Right lung (tissue), 5 donors: Measurements from ENCODE around the gene TRIM44. TPM values are rescaled to one million over a fixed set of nuclear protein-coding genes. Genes with fewer than 3 reads are reported as not detected.
"Not testable (repeated sequence)": the region's sequence is repeated elsewhere in the genome, so short reads cannot be mapped to it uniquely, and the experiment has no call there.

Source experiments
- DNase-seq, 2 donors: peaks; one replicate each; pipeline ENCODE4 v3.0.0-alpha.2; 2013
- polyA plus RNA-seq, 5 donors: library from polyadenylated mRNA; unstranded; fragments of 120-200 nt; gene quantifications; one replicate each; pipeline versions ENCODE4 v1.2.1 to v1.2.3, GENCODE V29; 2013; ENCODE audit warnings: inconsistent platforms in 1 of 5, low replicate concordance in 1 of 5; ENCODE audit not compliant: insufficient read length in 5 of 5, insufficient read depth in 1 of 5

The TRIM44 gene
- polyA plus RNA-seq, 5 donors, result 38.8 to 70.3 (median 67.9) TPM

DNA sequence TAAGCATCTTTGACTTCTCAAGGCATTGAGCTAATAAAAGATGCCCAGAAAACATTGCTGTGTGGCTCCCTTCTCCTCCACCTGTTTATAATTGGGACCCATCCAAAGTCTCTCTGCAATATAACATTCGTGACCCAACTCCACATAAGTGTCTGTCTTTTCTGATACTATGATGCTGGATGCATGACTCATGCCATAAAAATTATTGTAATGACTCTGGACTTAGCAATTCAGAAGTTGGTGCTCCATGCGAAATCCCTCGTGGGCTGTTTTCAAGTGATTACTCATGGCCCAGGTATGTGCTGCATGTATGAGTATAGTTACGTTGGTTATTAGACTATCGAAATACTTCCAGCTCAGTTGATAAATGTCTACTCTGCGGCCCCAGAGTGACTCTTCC lies 32.7 kb upstream of the TRIM44 start:
- no peak for DNase-seq

GRCh38 chr11:35631891-35632290 lies 30.7 kb upstream of the TRIM44 start:
- no peak for DNase-seq

DNA sequence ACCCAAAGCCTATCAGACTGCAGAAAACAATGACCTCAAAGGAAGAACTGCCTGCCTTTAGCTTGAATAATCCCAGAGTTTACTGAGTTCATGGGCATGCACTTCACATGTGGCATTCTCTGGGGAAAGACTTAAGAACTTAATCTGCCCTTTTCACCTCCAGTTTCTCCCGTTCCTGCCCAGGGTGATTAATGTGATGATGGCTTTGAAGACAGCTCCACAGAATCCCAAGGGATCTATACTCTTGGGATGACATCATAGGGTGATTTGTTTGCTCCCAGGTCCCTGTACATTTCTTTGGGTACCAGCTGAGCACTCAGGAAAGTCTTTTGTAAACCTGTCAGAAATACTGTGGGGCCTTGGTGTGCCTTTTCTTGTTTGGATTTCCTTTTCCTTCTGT lies 30.3 kb upstream of the TRIM44 start:
- no peak for DNase-seq

DNA sequence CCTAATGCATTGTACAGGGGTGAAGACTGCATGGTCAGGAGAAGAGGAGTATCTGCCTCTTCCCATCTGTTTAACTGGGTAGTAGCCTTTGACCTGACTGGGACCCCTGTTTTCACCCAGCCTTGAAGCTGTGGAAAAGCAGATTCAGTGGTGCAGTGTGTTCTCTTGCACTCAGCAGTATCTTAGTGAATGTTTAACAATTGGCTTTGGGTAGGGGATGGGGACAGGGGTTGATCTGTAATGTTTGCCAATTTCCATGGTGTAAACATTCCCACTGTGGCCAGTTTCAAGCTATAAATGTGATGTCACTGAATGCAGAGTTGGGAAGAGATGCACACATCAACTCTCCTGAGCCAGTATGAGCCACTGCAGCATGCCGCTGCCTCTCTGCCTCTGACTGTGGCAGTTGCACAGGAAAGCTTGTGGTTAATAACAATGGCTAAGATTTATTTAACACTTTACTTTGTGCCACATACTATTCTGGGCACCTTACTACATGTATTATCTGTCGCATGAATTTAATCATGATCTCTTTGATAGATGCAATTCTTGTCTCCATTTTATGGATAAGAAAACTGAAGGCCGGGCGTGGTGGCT lies 28.6 kb upstream of the TRIM44 start:
- no peak for DNase-seq

GRCh38 chr11:35635933-35636332 lies 26.6 kb upstream of the TRIM44 start:
- DNase-seq, result no peak

- no peak for DNase-seq
These were observed 22.9 kb upstream of the TRIM44 start for GRCh38 chr11:35639591-35640179.

GRCh38 chr11:35641171-35641897 lies 21.2 kb upstream of the TRIM44 start:
- DNase-seq, result no peak

DNA sequence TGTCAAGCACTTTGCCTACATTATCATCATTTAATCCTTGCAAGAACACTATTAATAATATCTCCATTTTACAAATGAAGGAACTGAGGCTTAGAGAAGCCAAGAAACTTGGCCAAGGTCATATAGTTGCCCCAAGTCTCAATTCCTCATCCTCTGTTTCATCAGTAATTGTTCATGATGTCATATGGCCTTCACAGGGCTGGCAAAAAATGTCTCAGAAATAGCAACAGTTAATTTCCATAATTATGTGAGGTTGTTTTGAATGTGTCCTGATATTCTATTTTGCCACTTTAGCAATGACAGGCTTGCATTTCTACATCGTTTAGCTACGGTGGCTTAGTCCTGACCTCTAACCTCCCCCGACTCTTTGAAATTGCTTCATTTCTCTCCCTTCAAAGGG lies 20.6 kb upstream of the TRIM44 start:
- no peak for DNase-seq

DNA sequence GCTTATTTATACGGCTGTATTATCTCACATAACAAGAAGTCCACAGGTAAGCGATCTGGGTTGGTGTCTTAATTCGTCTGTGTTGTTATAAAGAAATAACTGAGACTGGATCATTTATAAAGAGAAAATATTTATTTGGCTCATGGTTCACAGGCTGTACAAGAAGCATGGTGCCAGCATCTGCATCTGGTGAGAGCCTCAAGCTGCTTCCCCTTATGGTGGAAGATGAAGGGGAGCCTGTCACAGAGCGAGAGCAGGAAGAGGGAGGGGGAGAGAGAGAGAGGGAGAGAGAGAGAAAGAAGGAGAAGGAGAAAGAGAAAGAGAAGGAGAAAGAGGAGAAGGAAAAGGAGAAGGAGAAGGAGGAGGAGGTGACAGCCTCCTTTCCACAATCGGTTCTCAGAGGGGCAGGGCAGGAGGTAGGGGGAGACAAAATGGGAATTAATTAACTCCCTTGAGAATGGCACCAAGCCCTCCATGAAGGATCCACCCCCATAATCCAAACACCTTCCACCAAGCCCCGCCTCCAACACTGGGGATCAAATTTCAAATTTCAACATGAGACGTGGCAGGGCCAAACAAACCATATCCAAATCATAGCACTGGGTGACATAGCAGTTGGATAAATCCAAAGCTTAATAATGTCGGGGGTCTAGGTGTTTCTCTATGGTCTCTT lies 15.0 kb upstream of the TRIM44 start:
- DNase-seq, result no peak

GRCh38 chr11:35650006-35650405 lies 12.6 kb upstream of the TRIM44 start:
- DNase-seq, result no peak

DNA sequence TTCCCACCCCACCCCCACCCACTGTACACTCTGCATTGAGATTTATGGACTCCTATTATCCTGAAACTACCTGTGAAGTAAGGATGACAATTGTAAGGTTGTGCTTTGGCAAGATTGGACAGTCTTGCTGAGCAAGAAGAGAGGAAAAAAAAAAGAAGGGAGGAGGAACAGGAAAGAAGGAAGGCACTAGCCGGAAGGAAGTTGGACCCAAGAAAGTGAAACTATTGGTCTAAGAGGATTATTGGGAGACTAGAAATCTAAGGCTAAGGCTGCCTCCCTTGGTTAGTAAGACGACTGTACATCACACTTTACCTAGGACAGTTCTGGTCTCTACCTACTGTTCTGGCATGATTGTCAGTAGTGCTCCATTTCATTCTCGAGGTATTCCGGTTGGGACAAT lies 12.1 kb upstream of the TRIM44 start:
- no peak for DNase-seq

GRCh38 chr11:35651263-35651662 lies 11.3 kb upstream of the TRIM44 start:
- no peak for DNase-seq

DNA sequence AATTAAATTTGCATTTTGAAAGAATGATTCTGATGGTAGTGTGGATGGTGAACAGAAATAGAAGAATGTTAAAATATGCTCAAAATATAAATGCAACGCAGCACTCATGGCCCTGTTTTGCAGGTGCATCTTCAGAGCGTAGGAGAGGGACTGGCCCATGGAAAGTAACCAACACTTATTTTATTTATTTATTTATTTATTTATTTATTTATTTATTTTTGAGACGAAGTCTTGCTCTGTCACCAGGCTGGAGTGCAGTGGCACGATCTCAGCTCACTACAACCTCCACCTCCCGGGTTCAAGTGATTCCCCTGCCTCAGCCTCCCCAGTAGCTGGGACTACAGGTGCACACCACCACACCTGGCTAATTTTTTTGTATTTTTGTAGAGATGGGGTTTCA lies 9.8 kb upstream of the TRIM44 start:
- not testable (repeated sequence) for DNase-seq

GRCh38 chr11:35654711-35655110 lies 7.9 kb upstream of the TRIM44 start:
- DNase-seq, result no peak

DNA sequence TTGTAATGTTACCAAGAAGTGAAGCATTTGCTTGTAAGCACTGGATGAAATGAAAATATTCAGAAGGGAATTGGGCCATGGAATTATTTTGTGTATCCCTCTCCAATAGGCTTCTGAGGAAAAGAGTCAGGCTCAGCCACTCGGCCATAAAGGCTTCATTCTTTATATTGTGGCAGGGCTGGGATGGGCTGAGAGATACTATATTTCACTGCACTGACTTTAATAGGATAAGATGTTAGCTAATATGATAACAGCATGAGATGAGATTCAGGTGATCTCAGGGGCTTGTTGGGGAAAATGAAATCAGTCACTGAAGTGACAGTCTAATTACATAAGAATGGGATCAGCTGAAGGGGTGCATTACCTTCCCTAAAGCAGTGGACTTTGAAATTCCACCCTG lies 7.3 kb upstream of the TRIM44 start:
- no peak for DNase-seq

DNA sequence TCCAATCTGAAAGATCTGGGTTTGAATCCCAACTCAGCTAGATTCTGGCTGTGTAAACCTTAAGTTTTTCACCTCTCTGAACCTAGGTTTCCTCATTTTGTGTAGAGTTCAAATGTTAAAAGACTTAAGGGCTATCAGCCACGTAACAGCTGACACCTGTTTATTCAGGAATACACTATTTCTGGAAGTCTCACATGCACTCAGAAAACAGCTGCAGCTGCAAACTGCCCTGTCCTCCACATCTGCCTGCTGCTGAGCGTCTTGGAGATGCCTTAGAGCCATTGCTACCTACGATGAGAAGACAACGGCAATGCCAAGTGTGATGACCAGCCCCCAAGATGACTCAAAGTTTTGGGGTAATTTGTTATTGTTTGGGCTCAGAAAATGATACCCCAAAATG lies 6.7 kb upstream of the TRIM44 start:
- no peak for DNase-seq

- no peak for DNase-seq
These were observed 4.3 kb upstream of the TRIM44 start for GRCh38 chr11:35658020-35658948.

GRCh38 chr11:35661534-35661933 lies 1.0 kb upstream of the TRIM44 start:
- DNase-seq, result no peak

DNA sequence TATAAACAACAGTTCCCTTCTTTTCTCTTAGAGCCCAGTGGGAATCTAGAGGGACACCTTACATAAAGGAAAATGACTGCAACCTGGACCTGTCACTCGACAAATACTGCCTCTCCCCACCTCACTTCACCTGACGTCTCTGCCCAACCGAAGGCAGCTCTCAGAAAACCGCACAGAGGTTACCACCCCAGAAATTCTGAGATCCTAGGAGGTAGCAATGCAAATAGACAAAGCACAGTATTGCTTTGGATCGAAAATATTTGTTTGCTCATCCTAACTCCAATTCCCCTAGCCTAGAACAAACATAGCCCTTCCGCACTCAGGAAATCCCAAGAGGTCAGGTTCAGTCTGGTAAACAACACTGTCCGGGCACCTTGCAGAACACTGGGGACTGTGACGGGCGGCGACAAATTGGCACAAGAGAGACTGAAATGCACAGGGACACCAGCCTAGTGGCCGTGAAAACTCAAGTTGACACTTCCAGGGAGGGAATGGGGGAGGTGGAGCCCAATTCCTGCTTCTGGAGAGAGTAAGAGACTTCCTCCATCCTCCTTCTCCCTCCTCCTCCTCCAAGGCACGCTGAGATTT lies 420 bp upstream of the TRIM44 start:
- no peak for DNase-seq

- DNase-seq, result no peak
These were observed 780 bp downstream of the TRIM44 start for GRCh38 chr11:35663408-35663702.

DNA sequence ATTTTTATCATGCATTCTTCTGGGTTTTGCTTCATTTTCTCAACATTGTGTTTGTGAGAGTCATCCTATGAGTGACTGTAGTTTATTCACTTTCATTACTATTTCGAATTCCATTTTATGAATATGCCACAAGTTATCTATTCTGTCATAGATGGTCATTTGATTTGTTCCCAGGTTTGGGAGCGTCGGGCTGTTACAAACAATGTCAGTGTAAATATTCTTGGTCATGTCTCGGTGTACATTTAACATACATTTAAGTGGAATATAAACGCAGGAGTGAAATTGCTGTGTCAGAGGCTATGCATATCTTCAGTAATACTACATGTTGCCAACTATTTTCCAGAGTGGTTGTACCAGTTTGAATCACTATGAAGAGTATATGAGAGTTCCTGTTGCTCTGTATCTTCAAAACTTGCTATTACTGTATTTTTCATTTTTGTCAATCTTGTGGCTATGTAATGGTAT lies 2.4 kb downstream of the TRIM44 start:
- no peak for DNase-seq

- DNase-seq, result no peak
These were observed 4.7 kb downstream of the TRIM44 start for GRCh38 chr11:35667257-35667656.
